GM18520 (cell line): ENCODE data around the gene IMMP1L.

Source experiments
- ATAC-seq: cut with Tn5 transposase; IDR thresholded peaks from one replicate; pipeline ENCODE4 v1.9.1; 2021; ENCODE audit not compliant: unreplicated experiment

The IMMP1L gene

DNA sequence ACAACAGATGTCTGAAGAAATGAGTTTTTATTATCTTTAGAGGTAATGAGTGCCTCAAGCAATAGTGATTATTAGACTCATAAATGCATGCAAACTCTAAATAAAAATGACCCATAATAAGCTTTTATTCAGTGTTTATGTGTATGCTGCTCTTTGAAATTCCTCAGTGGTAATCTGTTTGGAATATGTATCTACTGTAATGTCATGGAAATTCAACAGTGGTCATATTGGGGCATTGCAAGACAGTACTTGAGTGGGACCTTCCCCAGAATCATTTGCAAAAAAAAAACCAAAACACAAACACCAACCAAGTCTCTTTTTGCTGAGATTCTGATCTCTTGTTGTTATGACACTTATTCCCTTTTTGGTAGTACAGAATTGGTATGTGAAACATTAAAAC lies 104.8 kb downstream of the IMMP1L start:
- ATAC-seq, result no peak

DNA sequence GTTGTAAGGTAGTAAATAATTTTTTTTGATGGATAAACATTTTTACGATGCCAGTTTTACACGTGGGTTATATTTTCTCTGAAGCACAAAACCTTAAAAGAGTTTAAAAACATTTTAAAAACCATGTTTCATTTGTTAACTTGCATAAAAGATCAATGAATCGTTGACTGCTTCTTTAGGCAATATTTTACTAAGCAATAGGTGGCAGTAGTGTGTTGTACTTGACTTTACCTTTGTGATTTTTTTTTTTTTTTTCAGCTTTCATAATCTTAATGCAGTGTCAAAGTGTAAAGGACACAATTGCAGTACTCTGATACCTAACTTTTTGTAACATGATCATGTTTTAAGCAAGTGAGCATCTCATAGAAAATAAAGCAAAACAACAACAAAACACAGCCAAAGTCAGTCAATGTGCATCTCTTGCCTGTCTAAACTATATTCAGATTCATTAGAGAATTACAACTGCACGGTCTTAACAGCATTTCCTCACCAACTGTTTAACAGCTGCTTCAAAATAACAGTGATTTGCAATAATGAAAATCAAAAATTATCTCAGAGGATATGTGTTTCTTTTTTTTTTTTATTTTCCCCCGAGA lies 112.1 kb downstream of the IMMP1L start:
- no peak for ATAC-seq

DNA sequence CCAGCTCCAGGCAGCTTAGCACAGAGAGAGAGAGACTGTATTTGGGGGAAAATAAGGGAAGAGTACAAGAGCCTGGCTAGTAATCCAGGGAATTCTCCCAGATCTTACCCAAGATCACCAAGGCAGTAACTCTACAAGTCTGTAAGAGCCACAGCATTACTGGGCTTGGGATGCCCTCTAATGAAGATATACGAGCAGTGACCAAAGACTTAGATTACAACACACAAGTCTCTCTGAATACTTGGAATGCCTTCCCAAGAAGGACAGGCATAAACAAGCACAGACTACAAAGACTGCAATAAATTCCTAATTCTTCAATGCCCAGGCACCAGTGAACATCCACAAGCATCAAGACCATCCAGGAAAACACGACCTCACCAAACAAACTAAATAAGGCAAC lies 122.0 kb downstream of the IMMP1L start:
- ATAC-seq, result no peak

DNA sequence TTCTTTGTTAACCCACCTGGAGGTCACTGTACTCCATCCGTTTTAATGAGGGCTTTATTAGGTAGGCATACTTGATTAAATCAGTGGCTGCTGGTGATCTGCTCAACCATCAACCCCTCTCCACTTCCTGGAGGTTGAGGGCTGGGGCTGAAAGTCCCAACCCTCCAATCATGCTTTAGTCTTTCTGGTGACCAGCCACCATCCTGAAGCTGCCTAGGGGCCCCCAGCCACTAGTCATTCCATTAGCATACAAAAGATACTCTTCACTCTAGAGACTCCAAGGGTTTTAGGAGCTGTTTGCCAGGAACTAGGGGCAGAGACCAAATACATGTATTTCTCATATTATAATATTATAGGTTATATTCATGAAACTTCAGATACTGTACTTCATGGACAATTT lies 126.3 kb downstream of the IMMP1L start:
- no peak for ATAC-seq
